Measurements from ENCODE around the gene RNF157.

The RNF157 gene

DNA sequence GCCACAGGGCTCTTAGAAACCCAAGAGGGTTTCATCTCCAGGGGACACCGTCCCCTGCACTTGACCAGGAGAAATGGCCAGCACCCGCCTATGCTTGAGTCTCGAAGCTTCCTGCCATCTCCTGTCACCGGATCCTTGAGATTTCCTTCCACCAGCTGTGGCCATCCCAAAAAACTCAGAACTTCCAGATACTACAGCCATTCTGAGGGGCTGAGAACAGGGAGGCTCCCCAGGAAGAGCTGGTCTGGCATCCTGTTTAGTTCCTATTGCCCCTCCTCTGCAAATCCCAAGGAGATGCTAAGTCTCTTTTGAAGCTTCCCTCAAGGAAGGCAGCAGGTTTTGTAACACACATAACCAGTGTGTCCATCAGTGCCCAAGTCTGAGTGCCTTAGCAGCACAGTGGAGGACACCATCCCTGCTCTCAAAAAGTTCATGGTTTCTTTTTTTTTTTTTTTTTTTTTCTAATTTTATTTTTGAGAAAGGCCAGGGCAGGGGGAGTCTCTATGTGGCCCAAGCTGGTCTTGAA lies 26.8 kb upstream of the RNF157 start:
- Histone ChIP-seq H2BK5ac (ENCODE audit: low read length) (no peak overlapping the region), H4K8ac (ENCODE audit: low read depth, low read length) (no peak overlapping the region), H3K27ac (ENCODE audit: low read depth, low read length) (peak overlapping the region; percentile 77), H4K5ac (ENCODE audit: low read length) (no peak overlapping the region), H3K4me3 (ENCODE audit: low read length) (no peak overlapping the region), H2AK5ac (ENCODE audit: low read length) (no peak overlapping the region), H3K56ac (ENCODE audit: low read length) (peak overlapping the region; percentile 92), H3K27me3 (ENCODE audit: insufficient read depth, low read length, poor library complexity) (no peaks in the 10 kb centered on the region), H3K4me1 (ENCODE audit: control insufficient read depth, low read depth, low read length) (peaks cover 9% of the 10 kb centered on the region), H3K4ac (ENCODE audit: low read depth, low read length) (no peak overlapping the region), H3K4me2 (ENCODE audit: low read length) (peak overlapping the region; percentile 69), H3K9ac (ENCODE audit: low read length) (peak overlapping the region; percentile 69), H3K79me1 (ENCODE audit: low read length) (peaks cover 12% of the 10 kb centered on the region), H2BK120ac (ENCODE audit: low read depth, low read length) (no peak overlapping the region), H3K18ac (ENCODE audit: low read length) (no peak overlapping the region), H3K36me3 (ENCODE audit: control insufficient read depth, insufficient read depth, low read length) (no peaks in the 10 kb centered on the region), H3K79me2 (ENCODE audit: control insufficient read depth, insufficient read depth, low read length) (peaks cover 11% of the 10 kb centered on the region), H3K23ac (ENCODE audit: low read length) (no peak overlapping the region), H2BK15ac (replicated peaks; ENCODE audit: low read depth) (no peak overlapping the region)
- no CpG with 5 or more reads among the region's 4 CpGs for WGBS (ENCODE audit: extremely low coverage, insufficient coverage, low lambda C conversion rate)
- no peak for DNase-seq

DNA sequence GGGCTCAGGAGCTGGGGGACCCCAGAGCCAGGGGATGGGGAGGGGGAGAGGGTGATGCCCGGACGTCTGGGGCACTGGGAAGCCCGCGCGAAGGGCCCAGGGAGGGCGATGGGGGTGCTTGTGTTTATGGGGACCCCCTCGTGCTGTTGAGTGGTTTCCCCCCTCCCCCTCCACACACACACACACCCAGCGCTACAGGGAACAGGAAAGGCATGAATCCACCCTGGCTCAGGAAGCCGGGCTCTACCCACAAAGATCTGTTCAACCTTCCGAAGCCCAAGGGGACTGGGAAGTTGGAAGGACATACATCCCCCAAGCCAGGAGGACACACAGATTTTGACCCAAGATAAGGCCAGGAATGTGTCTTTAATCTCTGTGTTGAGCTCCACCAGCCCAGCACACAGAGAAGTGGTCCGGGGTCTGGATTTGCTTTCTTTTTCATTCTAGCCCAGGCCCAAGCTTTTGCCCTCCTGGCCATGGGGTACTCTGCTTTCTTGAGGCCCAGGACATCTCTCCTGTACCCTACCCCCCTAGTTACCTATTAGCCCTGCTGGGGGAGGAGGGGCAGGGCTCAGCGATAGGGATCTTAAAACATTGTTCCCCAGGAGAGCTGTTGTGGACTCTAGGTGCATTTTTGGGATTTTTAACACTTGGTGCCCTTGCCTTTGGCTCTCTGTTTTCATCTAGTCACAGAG lies 26.1 kb upstream of the RNF157 start:
- H3K4me1 ChIP-seq (ENCODE audit: control insufficient read depth, low read depth, low read length): peaks cover 9% of the 10 kb centered on the region
- peak overlapping the region; percentile 92 for H3K56ac ChIP-seq (ENCODE audit: low read length)
- peak; percentile 79 for DNase-seq
- peak overlapping the region; percentile 69 for H3K9ac ChIP-seq (ENCODE audit: low read length)
- H3K79me1 ChIP-seq (ENCODE audit: low read length): peaks cover 12% of the 10 kb centered on the region
- H3K4ac ChIP-seq (ENCODE audit: low read depth, low read length): peak overlapping the region; percentile 70
- H4K5ac ChIP-seq (ENCODE audit: low read length): no peak overlapping the region
- H2BK5ac ChIP-seq (ENCODE audit: low read length): peak overlapping the region; percentile 59
- peak overlapping the region; percentile 88 for H3K18ac ChIP-seq (ENCODE audit: low read length)
- peak overlapping the region; percentile 23 for H2BK120ac ChIP-seq (ENCODE audit: low read depth, low read length)
- H4K8ac ChIP-seq (ENCODE audit: low read depth, low read length): no peak overlapping the region
- H3K4me2 ChIP-seq (ENCODE audit: low read length): peak overlapping the region; percentile 69
- no CpG with 5 or more reads among the region's 12 CpGs for WGBS (ENCODE audit: extremely low coverage, insufficient coverage, low lambda C conversion rate)
- H2BK15ac ChIP-seq (replicated peaks; ENCODE audit: low read depth): no peak overlapping the region
- no peaks in the 10 kb centered on the region for H3K36me3 ChIP-seq (ENCODE audit: control insufficient read depth, insufficient read depth, low read length)
- peak overlapping the region; percentile 77 for H3K27ac ChIP-seq (ENCODE audit: low read depth, low read length)
- H3K79me2 ChIP-seq (ENCODE audit: control insufficient read depth, insufficient read depth, low read length): peaks cover 11% of the 10 kb centered on the region
- no peaks in the 10 kb centered on the region for H3K27me3 ChIP-seq (ENCODE audit: insufficient read depth, low read length, poor library complexity)
- no peak overlapping the region for H2AK5ac ChIP-seq (ENCODE audit: low read length)
- peak overlapping the region; percentile 80 for H3K23ac ChIP-seq (ENCODE audit: low read length)
- peak overlapping the region; percentile 73 for H3K4me3 ChIP-seq (ENCODE audit: low read length)

- peak overlapping the region; percentile 92 for H3K56ac ChIP-seq (ENCODE audit: low read length)
- H3K79me2 ChIP-seq (ENCODE audit: control insufficient read depth, insufficient read depth, low read length): peaks cover 11% of the 10 kb centered on the region
- no peak overlapping the region for H2BK15ac ChIP-seq (replicated peaks; ENCODE audit: low read depth)
- H3K18ac ChIP-seq (ENCODE audit: low read length): peak overlapping the region; percentile 88
- no CpG with 5 or more reads among the region's 76 CpGs for WGBS (ENCODE audit: extremely low coverage, insufficient coverage, low lambda C conversion rate)
- no peaks in the 10 kb centered on the region for H3K27me3 ChIP-seq (ENCODE audit: insufficient read depth, low read length, poor library complexity)
- H3K4ac ChIP-seq (ENCODE audit: low read depth, low read length): peak overlapping the region; percentile 70
- no peak overlapping the region for H2BK5ac ChIP-seq (ENCODE audit: low read length)
- peak overlapping the region; percentile 73 for H3K4me3 ChIP-seq (ENCODE audit: low read length)
- H3K79me1 ChIP-seq (ENCODE audit: low read length): peaks cover 10% of the 10 kb centered on the region
- peak overlapping the region; percentile 29 for H3K27ac ChIP-seq (ENCODE audit: low read depth, low read length)
- H2BK120ac ChIP-seq (ENCODE audit: low read depth, low read length): peak overlapping the region; percentile 23
- H4K5ac ChIP-seq (ENCODE audit: low read length): no peak overlapping the region
- no peak overlapping the region for H2AK5ac ChIP-seq (ENCODE audit: low read length)
- peak overlapping the region; percentile 69 for H3K9ac ChIP-seq (ENCODE audit: low read length)
- peaks cover 9% of the 10 kb centered on the region for H3K4me1 ChIP-seq (ENCODE audit: control insufficient read depth, low read depth, low read length)
- DNase-seq: peak; percentile 71
- no peaks in the 10 kb centered on the region for H3K36me3 ChIP-seq (ENCODE audit: control insufficient read depth, insufficient read depth, low read length)
- no peak overlapping the region for H3K4me2 ChIP-seq (ENCODE audit: low read length)
- H3K23ac ChIP-seq (ENCODE audit: low read length): no peak overlapping the region
- no peak overlapping the region for H4K8ac ChIP-seq (ENCODE audit: low read depth, low read length)
Observed at GRCh38 chr17:76265624-76266243, 25.4 kb upstream of the RNF157 start.

- H3K18ac ChIP-seq (ENCODE audit: low read length): peak within 1 kb of the TSS; percentile 88
- peak within 1 kb of the TSS; percentile 92 for H3K56ac ChIP-seq (ENCODE audit: low read length)
- peak within 1 kb of the TSS; percentile 69 for H3K4me2 ChIP-seq (ENCODE audit: low read length)
- H4K8ac ChIP-seq (ENCODE audit: low read depth, low read length): no peak within 1 kb of the TSS
- H3K27ac ChIP-seq (ENCODE audit: low read depth, low read length): peak within 1 kb of the TSS; percentile 77
- no peaks in the 10 kb centered on the region for H3K36me3 ChIP-seq (ENCODE audit: control insufficient read depth, insufficient read depth, low read length)
- H4K5ac ChIP-seq (ENCODE audit: low read length): peak within 1 kb of the TSS; percentile 71
- no CpG with 5 or more reads among the region's 94 CpGs for WGBS (ENCODE audit: extremely low coverage, insufficient coverage, low lambda C conversion rate)
- H3K23ac ChIP-seq (ENCODE audit: low read length): no peak within 1 kb of the TSS
- no peaks in the 10 kb centered on the region for H3K27me3 ChIP-seq (ENCODE audit: insufficient read depth, low read length, poor library complexity)
- peak; percentile 99 for DNase-seq
- peak within 1 kb of the TSS; percentile 73 for H3K4me3 ChIP-seq (ENCODE audit: low read length)
- peaks cover 11% of the 10 kb centered on the region for H3K79me2 ChIP-seq (ENCODE audit: control insufficient read depth, insufficient read depth, low read length)
- peak within 1 kb of the TSS; percentile 70 for H3K4ac ChIP-seq (ENCODE audit: low read depth, low read length)
- peak within 1 kb of the TSS; percentile 59 for H2BK5ac ChIP-seq (ENCODE audit: low read length)
- H3K9ac ChIP-seq (ENCODE audit: low read length): peak within 1 kb of the TSS; percentile 69
- H3K79me1 ChIP-seq (ENCODE audit: low read length): peaks cover 9% of the 10 kb centered on the region
- no peak within 1 kb of the TSS for H2BK15ac ChIP-seq (replicated peaks; ENCODE audit: low read depth)
- no peak within 1 kb of the TSS for H2AK5ac ChIP-seq (ENCODE audit: low read length)
- H2BK120ac ChIP-seq (ENCODE audit: low read depth, low read length): peak within 1 kb of the TSS; percentile 23
- peaks cover 9% of the 10 kb centered on the region for H3K4me1 ChIP-seq (ENCODE audit: control insufficient read depth, low read depth, low read length)
Observed at GRCh38 chr17:76264755-76265623, 24.7 kb upstream of the RNF157 start, which contains the start of gene UBALD2. UBALD2 (plus strand) TSS chr17:76265348; CDS start chr17:76265506, 158 bp downstream.

DNA sequence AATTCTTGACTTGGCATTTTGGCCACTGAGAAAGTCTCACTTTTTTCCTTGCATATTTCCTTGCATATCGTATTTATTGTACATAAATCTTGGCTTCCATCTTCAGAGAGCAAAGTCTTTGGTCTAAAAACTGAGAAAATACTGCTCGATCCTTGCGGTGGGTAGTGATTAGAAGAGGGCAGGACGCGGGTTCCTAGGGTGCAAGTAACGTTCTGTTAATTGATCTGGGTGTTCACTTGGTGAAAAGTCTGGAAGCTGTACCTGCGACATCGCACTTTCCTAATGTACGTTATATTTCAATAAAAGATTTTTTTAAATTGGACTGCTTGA lies 24.1 kb upstream of the RNF157 start:
- Histone ChIP-seq H3K27ac (ENCODE audit: low read depth, low read length) (no peak overlapping the region), H3K9ac (ENCODE audit: low read length) (peak overlapping the region; percentile 45), H3K27me3 (ENCODE audit: insufficient read depth, low read length, poor library complexity) (no peaks in the 10 kb centered on the region), H3K56ac (ENCODE audit: low read length) (peak overlapping the region; percentile 70), H2BK15ac (replicated peaks; ENCODE audit: low read depth) (no peak overlapping the region), H3K23ac (ENCODE audit: low read length) (no peak overlapping the region), H3K4me3 (ENCODE audit: low read length) (no peak overlapping the region), H2BK120ac (ENCODE audit: low read depth, low read length) (no peak overlapping the region), H3K4me1 (ENCODE audit: control insufficient read depth, low read depth, low read length) (peaks cover 9% of the 10 kb centered on the region), H3K4me2 (ENCODE audit: low read length) (no peak overlapping the region), H3K79me1 (ENCODE audit: low read length) (peaks cover 7% of the 10 kb centered on the region), H3K79me2 (ENCODE audit: control insufficient read depth, insufficient read depth, low read length) (peaks cover 9% of the 10 kb centered on the region), H3K36me3 (ENCODE audit: control insufficient read depth, insufficient read depth, low read length) (no peaks in the 10 kb centered on the region), H2AK5ac (ENCODE audit: low read length) (no peak overlapping the region), H4K5ac (ENCODE audit: low read length) (peak overlapping the region; percentile 71), H2BK5ac (ENCODE audit: low read length) (no peak overlapping the region), H3K4ac (ENCODE audit: low read depth, low read length) (no peak overlapping the region), H3K18ac (ENCODE audit: low read length) (no peak overlapping the region), H4K8ac (ENCODE audit: low read depth, low read length) (no peak overlapping the region)
- WGBS (ENCODE audit: extremely low coverage, insufficient coverage, low lambda C conversion rate): no CpG with 5 or more reads among the region's 9 CpGs
- no peak for DNase-seq
